HG03095 (cell line): ENCODE data around the gene CCDC3.

Source experiments
- ATAC-seq: cut with Tn5 transposase; IDR thresholded peaks from one replicate; pipeline ENCODE4 v1.9.1; 2021; ENCODE audit warnings: moderate library complexity; ENCODE audit not compliant: unreplicated experiment

CCDC3 gene

GRCh38 chr10:12927896-12928295, 73.6 kb downstream of the CCDC3 start:
- ATAC-seq, result no peak

GRCh38 chr10:12925845-12926244, 75.7 kb downstream of the CCDC3 start:
- no peak for ATAC-seq

DNA sequence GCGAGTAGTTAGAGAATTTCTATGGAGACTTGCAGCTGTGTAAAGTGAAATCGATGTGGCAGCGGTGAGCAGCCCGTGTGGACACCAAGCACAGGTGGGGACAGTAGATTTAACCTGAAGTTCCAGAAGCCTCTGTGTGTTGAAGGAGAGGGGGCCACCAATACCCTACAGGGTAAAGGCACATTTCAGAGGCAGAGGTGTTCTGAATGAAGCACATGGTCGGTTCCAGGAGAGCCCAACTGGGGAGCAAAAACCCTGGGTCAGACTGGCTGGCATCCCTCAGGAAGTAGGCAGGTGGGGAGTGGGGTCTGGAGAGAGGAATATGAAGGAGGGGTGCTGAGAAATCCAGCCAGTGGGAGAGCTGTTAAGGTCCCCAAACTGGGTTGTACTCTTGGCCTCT, 76.6 kb downstream of the CCDC3 start:
- no peak for ATAC-seq

DNA sequence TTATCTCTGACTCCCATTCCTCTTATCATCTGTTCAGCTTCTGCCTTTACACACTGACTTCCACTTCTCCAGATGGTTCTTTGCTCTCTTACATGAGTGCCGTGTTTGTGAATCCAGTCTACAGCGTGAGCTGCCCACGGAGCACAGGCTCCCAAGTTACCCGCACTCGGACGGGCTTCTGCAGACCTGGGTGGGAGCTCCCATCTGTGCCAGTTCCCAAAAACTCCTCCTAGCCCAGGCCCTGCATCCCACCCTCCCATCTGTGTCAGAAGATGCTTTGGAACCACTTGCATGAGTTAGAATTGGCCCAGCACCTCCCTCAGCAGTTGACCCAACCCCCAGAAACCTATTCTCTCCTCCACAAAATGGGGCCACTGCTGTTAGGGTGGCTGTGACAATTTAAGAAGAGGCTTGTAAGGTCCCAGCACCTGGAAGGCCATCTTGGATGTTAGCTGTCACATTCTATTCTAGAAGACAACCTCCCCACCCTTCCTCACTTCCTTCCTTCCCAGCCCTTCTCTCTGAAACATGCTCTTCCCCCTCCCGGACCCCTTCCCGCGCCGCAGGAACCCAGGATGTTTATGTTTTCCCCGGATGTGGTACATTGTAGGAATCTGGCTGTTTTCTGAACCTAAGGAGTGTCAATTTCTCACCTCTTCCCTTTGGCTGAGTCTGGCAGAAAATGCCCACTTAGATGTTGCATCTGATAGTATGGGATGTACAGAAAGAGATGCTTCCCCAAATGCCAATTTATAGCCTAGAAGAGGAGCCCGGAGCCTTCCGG, 79.2 kb downstream of the CCDC3 start:
- no peak for ATAC-seq

DNA sequence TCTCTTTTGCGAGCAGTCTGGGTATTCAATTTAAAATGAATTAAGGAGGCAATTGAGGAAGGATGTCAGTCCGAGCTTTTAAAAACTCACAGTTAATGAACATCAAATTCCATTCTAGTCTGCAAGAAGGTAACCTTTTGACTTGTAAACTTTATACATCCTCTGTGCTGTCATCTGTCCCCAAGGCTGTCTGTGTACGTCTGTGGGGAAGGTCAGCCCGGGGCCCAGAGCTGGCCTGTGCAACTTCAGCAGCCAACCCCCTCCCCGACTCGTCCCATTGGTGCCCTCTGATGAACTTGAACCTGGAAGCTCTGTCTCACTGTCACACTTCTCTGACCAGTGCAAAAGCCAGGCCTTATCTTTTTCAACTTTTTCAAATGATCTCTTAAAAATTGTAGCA, 80.3 kb downstream of the CCDC3 start:
- no peak for ATAC-seq

DNA sequence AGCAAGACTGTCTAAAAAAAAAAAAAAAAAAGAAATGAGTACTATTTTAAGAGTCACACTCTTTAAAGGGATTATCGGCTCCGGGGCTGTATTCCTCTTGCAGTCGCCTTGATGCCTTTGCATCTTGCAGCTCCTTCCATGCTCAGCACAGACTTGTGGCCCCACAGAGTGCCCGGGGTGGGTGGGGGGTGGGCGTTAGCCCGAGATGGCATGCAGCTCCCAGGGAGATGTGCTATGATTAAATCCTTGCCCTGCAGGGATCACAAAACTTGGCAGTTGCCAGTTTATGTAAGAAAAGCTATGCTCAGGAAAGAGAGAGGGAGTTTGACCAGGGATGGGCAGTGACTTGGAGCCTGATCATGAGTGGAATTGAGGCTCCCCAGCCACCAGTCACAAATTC, 81.9 kb downstream of the CCDC3 start:
- no peak for ATAC-seq

DNA sequence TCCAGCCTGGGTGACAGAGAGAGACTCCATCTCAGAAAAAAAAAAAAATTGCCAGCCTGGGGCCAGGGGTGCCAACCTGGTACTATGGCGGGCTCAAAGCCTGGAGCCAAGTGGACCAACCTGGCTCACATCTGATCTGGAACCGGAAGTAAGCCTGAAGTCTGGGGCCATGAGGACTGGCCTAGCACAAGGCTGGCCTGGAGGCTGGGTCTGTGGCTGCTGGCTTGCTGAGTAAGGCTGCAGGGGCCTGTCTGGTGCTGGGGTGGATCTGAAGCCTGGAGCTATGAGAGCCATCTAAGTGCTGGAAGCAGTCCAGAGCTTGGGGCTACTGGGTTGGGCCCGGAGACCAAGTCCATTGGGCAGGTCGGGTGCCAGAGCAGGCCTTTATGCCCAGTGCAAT, 84.9 kb downstream of the CCDC3 start:
- ATAC-seq, result no peak

GRCh38 chr10:12915637-12916168, 85.8 kb downstream of the CCDC3 start:
- no peak for ATAC-seq

DNA sequence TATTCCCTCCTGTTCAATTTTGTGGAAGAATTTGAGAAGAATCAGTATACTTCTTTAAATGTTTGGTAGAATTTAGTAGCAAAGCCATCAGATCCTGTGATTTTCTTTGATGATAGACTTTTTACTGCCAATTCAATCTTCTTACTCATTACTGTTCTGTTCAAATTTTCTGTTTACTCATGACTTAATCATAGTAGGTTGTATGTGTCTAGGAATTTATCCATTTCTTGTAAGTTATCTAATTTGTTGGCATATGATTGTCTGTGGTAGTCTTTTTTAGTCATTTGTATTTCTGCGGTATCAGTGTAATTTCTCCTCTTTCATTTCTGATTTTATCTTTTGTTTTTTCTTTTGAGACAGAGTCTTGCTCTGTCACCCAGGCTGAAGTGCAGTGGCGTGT, 87.4 kb downstream of the CCDC3 start:
- ATAC-seq, result no peak

- no peak for ATAC-seq
These were observed 89.7 kb downstream of the CCDC3 start for GRCh38 chr10:12911795-12912194.

DNA sequence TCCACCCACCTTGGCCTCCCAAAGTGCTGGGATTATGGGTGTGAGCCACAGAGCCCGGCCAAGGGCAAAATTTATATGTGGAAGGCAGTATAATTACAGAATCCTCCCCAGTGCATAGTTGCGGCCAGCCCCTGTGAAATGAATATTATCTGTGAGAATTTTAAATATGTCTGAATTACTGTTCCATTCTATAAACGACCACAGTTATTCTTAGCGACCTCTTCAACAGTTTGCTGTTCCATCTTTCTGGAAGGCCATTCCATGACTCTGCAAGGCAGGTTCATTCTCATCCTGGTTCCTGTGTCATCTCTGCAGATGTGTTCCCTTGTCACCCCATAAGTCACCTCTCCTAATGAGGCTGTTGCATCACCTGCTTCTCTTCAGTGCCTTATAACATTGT, 90.7 kb downstream of the CCDC3 start:
- ATAC-seq, result no peak

GRCh38 chr10:12909836-12910185, 91.7 kb downstream of the CCDC3 start:
- ATAC-seq, result no peak

GRCh38 chr10:12909182-12909835, 92.2 kb downstream of the CCDC3 start:
- no peak for ATAC-seq

DNA sequence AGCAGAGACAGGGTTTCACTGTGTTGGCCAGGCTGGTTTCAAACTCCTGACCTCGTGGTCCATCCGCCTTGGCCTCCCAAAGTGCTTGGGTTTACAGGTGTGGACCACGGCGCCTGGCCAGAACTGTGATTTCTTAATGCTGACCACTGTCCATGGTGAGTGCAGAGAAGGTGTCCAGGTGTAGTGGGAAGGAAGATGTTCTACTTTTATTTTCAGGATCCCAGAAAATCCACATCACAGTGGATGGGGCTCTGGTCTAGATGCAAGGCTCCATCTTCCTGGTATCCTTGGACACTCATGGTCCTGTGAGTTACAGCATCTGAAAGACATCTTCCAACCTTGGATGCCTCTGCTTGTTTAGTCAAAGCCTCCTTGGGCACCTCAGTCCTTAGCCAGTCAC, 92.7 kb downstream of the CCDC3 start:
- no peak for ATAC-seq

DNA sequence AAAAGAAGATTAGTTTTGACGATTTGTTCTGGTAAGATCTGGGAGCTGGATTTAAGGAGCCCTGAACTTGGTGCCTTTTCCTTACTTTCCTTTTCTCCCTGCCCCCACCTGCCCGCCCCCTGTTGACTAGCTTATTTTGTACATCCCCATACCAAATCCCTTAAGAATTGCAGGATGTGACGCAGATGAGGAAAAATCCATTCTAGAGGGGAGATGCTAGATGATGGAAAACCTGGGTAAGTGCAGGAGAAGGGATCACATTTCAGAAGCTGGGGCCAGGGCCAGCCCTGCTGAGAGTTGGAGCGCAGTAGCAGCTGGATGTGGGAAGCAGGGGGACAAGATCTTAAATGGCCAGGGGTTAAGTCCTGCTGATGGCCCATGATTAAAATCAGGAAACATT, 93.9 kb downstream of the CCDC3 start:
- ATAC-seq, result no peak

DNA sequence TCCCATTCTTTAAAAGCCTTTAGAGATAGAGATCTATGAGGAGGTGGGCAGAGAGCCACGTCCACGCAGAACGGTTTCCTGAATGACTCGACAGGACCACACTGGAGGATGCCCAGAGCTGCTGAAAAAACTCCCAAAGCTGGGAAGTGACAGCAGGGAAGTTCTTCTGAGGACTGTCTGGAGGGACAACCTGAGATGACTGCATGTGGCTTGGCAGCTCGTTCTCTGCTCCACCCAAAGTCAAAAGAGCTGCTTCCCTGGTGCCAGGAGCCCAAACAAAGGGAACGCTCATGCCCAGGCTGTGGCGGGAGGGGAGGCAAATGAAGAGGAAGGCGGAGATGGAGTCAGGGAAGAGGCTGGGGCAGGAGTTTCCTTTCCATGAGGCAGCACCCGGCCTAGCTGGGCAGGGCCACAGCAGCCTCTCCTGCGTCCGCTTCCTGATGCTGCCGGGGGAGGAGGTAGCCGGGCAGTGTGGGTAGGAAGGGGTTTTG, 95.4 kb downstream of the CCDC3 start:
- no peak for ATAC-seq

DNA sequence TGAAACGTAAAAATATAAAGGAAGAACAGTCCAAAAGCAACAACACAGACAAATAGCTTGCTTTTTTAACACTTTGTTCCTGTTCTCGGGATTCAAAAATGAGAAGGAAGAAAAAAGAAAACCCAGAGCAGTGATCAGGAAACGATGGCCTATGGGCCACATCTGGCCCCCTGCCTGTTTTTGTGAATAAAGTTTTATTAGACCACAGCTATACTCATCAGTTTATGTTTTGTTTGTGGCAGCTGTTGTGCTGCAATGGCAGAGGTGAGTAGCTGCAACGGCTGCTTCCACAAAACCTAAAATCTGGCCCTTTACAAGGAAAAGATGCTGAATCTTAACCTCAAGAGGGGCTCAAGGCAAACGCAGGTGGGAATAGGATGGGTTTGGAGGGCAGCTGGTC, 96.4 kb downstream of the CCDC3 start:
- no peak for ATAC-seq

DNA sequence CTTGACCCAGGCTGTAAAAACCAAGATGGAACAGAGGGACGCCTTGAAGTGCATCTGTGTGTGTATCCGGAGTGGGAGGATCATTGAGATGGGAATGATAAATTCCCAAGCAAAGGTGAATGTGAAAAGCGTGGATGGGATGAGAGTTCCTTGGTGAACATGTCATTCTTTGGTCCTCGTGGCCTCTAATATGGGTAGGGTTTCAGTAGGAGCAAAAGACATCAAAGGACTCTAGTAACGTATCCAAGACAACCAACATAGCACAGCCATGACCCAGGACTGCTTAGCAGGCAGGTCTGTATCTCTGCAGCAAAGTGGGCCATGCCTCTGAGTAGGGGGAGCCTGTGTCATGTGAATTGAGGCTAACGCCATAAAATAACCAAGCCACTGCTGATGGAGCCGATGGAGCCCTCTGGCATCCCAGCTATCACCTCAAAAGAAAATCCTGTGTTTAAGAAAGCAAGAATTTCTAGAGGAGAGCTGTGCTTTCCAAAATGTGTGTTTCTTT, 98.6 kb downstream of the CCDC3 start:
- no peak for ATAC-seq

GRCh38 chr10:12902135-12902572, 99.4 kb downstream of the CCDC3 start:
- ATAC-seq, result no peak

- ATAC-seq, result no peak
These were observed 102.0 kb downstream of the CCDC3 start for GRCh38 chr10:12899546-12899945.

GRCh38 chr10:12898271-12898670, 103.2 kb downstream of the CCDC3 start:
- ATAC-seq, result no peak

DNA sequence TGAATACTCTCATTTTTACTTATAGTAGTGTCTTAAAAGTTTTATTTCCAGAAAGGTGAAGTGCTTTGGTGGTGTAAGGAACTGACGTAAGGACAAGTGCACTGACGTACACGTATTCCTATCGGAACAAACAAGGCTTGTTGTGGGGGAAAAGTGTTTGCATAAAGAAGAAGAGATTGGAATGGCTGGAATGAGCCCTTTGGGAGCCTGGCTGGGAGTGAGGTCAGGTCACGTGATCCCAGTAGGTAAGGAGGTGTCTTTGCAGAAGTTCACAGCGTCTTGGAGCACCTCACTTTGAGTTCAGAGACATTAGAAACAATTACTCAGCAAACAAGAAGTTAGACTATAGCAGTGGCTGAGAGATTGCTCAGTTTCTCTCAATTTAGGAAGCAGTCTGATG, 104.2 kb downstream of the CCDC3 start:
- ATAC-seq, result no peak
